Cerebellar nuclear complex (tissue), 1 donor: Measurements from ENCODE around the gene NUDT21.
"Not testable (repeated sequence)": the region's sequence is repeated elsewhere in the genome, so short reads cannot be mapped to it uniquely, and the experiment has no call there.

Source experiments
- DNase-seq, 2 experiments: peaks; one replicate each; lab custom pipeline; 2025; lab: John Stamatoyannopoulos, UW

Gene NUDT21

DNA sequence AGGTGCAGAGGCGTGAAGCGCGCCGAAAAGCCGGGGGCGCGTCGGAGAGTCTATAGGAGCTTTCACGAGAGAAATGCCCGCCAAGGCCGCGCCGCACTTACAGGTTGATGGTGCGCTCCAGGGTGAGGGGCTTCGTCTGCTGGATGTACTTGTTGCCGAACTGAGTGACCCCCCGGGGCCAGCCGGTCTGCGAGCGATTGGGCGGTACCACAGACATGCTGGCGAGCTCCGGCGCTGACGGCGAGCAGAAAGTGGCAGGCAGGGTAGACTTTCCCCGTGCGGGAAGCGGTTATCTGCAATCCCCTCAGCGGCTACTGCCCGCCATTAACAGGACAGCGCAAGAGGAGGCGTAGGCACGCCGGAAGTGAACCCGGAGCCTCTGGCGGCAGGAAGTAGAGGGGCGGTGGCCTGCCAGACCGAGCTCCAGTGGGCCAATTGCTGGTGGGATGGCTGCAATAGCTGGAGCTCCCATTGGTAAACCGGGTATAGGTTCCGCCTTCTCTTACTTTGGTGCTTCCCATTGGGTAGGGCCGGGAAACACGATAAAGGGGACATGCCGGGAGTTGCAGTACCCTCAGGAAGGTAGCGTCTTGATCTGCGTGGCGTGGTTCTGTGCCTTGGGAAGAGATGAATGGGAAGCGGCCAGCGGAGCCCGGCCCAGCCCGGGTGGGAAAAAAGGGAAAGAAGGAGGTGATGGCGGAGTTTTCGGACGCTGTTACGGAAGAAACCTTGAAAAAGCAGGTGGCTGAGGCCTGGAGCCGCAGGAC lies at the start of gene NUDT21, which contains the start of gene OGFOD1:
Gene NUDT21 (minus strand): TSS at position 347 of the 767 bp plus-strand sequence. CDS start 130 bp downstream, at position 217.
Gene OGFOD1 (plus strand): TSS at position 569 of the 767 bp plus-strand sequence. CDS start 59 bp downstream, at position 628.
- DNase-seq = peak; percentile 97

DNA sequence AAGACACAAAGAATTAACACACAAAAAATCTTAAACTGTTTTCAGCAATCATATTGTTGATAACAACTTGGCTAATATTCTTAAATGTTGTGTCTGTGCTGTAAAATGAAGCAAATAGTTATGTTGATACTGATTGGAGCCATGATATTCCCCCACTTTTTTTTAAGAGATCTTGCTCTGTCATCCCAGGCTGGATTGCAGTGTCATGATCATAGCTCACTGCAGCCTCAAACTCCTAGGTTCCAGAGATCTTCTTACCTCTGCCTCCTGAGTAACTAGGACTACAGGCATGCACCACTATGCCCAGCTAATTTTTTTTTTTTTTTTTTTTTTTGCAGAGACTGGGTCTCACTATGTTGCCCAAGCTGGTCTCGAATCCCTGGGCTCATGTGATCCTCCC lies 42.7 kb upstream of the NUDT21 start:
- DNase-seq = no peak

DNA sequence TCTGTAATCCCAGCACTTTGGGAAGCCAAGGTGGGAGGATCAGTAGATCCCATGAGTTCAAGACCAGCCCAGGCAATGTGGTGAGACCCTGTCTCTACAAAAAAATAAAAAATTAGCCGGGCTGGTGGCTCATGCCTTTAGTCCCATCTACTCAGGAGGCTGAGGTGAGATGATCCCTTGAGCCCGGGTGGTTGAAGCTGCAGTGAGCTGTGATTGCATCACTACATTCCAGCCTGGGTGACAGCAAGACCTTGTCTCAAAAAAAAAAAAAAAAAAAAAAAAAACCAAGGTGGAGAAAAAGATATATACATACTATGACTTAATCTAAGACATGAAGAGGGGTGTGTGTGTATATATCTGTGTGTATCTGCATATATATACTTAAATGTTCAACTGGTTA lies 42.0 kb upstream of the NUDT21 start:
- DNase-seq = no peak

DNA sequence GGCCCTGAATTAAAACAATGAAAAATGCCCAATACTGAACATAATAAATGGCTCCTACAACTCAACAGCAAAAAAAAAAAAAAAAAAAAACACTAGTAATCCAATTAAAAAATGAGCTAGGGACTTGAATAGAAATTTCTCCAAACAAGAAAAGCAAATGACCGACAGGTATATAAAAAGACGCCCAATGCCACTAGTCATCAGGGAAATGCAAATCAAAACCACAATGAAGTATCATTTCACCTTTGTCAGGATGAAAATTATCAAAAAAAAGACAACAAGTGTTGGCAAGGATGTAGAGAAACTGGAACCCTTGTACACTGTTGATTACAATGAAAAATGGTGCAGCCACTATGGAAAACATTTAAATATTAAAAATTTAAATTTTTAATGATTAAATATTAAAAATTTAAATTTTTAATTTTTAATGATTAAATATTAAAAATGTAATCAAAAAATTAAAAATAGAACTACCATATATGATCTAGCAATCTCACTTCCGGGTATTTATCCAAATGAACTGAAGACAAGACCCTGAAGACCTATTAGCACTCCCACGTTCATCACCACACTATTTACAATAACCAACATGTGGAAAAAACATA lies 40.6 kb upstream of the NUDT21 start:
- no peak for DNase-seq

DNA sequence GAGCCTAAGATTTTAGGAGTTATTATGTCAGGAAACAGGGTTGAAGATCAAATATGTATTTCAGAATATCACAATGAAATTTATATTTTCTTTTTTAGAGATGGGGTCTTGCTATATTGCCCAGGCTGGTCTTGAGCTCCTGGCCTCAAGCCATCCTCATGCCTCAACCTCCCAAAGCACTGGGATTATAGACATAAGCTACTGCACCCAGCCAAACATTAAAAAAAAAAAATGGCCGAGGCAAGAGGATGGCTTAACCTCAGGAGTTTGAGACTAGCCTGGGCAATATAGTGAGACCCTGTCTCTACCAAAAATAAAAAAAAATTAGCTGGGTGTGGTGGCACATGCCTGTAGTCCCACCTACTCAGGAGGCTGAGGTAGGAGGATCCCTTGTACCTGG lies 37.7 kb upstream of the NUDT21 start:
- not testable (repeated sequence) for DNase-seq

DNA sequence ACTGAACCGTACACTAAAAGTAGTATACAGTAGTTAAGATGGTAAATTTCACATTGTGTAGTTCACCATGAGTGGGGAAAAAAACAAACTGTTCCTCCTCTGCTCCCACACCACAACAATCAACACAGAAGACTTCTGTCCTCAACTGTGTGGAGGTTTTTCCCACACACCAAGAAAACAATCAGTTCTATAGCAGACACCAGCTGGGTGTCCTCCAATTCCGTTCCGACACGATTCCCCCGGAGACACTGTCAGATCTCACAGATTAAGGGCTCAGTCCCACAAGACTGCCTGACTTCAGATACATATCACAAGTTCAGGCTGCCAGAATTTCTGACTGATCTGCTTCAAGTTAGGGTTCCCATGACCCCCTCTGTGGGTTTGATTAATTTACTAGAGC lies 36.9 kb upstream of the NUDT21 start:
- no peak for DNase-seq

DNA sequence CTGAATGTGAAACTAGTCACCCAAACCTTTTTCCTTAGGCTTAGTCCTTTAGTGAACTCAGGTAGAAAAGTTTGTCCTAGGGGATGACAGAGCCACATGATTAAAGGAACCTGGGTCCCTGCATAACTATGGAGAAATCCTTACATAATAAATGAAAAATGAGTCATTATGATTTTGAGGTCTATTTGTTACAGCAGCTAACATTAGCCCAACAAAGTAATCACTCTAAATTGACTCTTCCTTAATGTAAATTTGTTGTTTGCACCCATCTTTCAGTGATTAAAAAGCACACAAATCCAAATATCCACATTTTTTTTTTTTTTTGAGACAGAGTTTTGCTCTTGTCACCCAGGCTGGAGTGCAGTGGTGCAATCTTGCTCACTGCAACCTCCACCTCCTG lies 32.3 kb upstream of the NUDT21 start:
- no peak for DNase-seq

DNA sequence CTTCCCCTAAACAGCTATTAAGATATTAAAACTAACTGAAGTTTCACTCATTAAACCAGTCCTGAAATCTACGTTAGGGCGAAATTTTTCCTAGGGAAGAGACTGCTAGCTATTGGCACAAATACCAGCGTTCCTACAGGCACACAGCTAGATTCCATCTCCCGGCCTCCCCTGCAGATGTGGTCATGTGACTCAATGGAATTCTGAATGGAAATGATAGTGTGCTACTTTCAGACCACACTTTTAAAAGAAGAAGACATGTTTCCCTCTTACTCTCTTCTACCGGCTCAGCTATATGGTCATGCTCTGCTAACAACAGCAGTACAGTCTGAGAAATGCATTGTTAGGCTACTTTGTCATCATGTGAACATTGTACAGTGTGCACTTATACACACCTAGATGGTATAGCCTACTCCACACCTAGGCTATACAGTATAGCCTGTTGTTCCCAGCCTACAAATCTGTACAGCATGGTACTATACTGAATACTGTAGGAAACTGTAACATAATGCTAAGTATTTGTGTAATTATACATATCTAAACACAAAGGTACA lies 31.6 kb upstream of the NUDT21 start:
- no peak for DNase-seq

DNA sequence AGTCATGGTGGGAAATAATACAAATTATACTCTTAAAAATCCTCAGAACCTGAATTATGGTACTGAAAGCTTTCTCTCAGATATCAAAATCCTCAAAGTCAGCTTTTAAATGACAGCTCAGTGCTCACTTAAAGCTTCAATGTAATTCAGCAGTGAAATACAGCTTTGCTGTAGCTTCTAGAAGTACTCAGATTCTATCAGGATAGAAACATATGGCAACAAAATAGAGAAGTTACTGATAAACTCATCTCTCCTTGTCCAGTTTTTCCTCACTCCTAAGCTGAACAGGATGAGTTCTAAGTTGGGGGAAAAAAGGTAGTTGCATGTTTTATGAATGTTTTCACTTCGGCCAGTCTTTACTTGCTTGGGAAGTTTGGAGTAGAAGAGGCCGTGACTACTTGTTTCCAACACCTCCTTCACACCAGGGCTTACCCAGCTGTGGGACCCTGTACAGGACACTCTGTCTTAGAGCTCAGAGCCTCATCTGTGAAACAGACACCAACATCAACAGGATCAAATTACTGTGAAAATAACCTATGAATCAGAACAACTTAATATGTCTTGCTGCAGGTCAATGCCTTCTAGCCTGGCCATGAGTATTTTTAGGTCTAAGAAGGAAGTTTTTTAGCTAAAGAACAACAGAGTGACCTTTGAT lies 30.5 kb upstream of the NUDT21 start:
- DNase-seq = no peak

DNA sequence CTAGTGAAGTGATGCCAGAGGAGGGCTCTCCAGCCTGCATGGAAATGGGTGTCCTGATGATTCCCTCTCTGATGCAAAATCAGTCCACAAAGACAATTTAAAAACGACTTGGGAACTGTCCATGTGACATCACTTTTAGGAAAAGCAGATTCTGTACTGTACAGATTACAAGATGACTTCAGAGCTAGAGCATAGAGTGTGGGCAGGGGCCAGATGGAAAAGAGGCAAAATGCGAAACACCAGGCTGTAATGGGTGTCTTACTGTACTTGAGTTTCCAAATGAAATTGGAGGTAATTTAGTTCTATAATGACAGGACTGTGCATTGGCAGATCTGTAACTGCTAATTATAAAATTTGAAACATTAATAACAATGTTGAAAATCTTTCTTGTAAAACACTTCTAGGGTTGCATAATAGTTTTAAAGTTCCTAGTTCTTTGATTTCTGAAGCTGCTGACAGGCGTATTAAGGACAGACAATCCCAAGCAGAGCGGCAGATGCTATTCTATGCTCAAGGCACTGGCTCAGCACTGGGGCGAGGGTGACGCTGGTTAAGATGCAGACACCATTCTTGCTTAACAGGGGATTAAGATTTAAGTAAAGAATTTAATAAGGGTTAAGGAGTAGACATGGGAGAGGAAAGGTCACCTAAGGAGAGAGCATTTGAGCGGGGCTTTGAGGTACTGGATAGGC lies 29.8 kb upstream of the NUDT21 start:
- DNase-seq = no peak

DNA sequence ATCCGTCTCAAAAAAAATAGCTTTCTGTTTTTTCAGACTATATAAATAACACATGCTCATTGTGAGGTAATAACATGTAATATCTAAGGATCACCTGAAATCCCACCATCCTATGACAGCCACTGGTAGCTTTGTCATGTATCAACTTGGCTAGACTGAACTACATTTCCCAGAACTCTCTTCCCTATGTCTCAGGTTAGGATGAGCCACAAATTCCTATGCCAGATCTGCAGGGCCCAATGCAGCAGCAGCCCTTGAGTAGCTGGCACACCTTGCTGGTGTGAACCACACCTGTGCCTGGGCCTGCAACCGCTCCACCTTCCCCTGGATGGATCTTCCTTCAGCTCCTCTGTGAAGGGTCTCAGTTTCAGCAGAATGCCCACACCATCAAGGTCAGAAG lies 28.3 kb upstream of the NUDT21 start:
- no peak for DNase-seq

DNA sequence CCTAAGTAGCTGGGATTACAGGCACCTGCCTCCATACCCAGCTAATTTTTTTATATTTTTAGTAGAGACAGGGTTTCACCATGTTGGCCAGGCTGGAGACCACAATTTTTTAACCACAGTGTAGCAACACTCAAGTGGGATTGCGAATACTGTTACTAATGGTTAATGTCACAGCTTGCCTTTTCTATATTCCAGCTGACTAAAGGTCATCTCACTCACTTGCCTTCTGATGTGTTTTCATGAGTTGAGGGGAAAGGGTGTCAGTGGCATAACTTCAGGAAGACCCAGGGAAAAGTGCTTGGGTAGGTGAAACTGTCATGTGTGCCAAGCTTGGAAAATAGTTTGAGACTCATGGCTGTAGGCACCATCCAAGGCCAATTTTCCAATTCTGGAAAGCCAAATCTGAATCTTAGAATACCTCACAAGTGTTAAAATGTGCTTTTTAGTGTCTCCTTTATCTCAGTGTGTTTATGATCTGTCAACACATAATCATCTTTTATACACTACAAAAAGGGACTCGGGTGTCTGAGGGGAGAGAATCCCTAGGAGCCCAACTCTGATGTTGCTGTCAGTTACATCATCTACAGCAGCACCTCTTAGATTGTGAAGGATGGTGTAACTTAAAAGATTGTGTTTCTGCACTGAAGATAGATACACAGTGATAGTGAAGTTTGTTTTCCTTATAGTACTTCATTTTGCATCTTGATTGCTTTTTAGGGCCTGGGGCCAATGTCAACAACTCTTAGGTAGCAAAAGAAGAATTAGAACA lies 27.3 kb upstream of the NUDT21 start:
- no peak for DNase-seq

DNA sequence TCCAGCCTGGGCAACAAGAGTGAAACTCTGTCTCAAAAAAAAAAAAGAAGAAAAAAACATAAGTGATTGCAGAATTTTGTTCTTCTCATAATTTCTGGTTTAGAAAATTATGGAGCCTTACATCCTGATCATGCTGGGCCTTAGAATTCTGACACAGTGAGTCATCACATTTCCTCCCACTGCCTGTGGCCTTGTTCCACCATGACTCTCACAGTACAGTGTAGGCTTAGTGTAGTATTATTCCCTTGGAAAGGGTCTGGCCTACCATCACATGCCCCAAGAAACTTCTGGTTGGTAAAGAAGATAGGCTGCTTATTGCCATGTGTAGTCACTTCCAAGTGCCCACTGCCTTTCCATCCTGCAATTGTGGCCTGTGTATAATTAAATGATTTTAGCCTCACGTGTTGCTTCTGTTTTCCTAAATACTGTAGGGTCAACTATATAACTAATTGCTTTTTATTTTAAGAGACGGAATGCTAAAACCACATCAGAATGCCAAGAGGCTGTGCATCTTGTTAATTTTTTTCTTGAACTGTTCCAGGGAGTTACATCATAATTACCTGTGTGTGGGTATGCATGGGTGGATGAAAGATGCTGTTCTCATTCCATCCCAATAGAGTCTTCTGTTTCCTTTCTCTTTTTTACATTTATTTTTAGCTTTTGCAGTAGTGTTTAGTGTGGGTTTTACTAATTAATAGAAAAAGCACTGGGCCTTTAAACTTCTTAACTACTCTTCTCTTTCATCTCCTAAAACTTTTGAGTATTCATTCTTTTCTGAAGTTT lies 26.2 kb upstream of the NUDT21 start:
- DNase-seq = no peak

DNA sequence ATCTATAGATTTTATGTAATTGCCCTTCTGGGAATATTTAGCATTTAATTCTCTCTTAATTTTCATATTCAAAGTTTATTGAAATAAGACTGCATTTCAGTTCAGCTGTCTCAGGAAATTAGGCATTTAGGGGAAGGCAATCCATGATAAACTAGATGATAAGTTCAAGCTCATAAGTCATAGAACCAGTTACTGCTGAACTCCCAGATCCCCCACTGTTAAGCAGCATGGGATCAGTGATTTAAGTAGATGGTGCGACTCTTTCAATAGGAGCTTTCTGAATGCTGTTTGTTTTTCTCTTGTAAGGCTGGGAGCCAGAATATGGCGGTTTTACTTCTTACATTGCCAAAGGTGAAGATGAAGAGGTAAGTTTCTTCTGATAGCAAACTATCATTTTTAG lies 24.1 kb upstream of the NUDT21 start:
- DNase-seq = no peak

DNA sequence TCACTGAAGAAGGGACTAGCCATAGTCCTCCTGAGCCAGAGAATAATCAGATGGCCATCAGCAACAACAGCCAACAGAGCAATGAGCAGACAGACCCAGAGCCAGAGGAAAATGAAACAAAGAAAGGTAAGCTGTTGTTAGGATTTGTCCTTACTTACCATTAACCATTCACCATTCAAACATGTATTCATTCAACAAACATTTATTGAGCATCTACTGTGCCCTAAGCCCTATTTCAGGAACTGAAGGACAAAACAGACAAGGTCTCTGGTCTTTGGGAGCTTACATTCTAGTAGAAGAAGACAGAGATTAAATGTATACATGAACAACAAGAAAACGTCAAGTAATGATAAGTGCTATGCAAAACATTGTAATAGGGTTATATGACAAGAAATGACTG lies 19.5 kb upstream of the NUDT21 start:
- DNase-seq = no peak

DNA sequence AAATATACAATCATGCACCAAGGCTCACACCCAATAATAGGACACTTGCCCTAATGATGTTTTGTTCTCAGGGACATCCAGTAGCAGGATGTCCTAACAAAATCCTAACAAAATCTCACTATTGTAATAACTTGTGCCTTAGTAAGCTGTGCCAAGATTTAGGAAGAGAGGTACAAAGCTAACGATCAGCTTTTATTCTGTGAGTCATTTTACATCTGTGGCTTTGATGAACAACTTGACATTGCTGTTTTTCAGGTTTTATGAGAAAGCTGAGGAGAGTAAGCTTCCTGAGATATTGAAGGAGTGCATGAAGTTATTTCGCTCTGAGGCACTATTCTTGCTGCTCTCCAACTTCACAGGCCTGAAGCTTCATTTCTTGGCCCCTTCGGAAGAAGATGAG lies 19.1 kb upstream of the NUDT21 start:
- no peak for DNase-seq

DNA sequence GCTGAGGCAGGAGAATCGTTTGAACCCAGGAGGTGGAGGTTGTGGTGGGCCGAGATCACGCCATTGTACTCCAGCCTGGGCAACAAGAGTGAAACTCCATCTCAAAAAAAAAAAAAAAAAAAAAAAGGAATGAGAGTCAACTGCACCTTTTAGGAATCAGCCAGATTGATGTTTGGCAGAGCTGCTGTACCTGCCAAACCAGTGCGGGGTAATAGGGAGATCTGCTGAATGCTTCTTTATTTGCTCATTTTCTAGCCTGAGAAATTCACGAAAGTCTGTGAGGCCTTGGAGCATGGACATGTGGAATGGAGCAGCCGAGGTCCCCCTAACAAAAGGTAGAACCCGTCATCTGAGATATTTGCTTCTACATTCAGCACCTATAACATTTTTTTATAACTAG lies 18.6 kb upstream of the NUDT21 start:
- DNase-seq = no peak

DNA sequence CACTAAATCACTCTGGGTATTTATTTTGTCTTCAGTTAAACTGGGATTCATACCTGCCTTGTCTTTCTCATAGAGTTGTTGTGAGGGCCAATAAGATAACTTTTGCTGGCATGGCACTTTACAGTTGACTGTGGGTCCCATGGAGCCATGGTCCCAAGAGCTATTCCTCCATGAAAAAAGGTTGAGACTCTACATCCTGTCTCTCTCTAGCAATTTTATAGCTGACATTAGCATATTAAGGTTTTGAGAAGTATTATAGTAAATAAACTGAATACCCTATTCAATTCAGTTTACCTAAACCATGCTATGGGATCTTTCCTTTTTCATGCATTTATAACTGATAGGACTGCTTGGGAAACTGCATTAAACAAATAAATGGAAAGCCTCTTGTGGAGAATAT lies 17.7 kb upstream of the NUDT21 start:
- DNase-seq = no peak

DNA sequence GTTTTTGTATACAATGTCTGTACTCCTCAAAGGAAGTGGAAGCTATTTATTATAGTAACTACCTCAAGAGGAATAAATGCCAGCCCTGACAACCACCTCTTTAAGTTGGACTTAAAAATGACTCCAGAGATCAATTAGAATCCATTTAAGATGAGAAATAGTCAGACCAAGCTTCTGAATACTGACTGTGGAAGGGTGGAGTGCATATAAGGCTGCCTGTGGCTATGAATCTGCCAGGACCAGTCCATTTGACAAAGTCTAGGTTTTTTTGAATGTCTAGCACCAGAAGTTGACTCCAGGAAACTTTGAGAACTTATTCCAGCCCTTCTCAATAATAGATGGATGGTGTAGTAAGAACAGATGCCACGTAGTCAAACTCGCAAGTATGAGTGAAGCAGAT lies 15.2 kb upstream of the NUDT21 start:
- no peak for DNase-seq

DNA sequence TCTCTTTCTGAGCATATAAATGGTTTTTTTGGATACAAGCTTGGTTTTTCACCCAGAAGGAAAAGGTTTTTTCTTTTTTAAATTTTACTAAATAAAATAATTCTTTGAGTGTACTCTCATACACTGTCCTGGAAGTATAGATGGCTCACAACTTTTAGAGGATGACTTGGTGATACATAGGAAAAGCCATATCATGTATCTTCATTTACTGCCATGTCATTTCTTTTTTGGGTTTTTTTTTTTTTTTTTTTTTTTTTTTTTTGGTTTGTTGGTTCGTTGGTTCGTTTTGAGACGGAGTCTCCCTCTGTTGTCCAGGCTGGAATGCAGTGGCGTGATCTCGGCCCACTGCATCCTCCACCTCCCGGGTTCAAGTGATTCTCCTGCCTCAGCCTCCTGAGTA lies 12.0 kb upstream of the NUDT21 start:
- DNase-seq = no peak
